Measurements from ENCODE around the gene POLN. TPM values are rescaled to one million over a fixed set of nuclear protein-coding genes. Genes with fewer than 3 reads are reported as not detected.

The POLN gene
- polyA plus RNA-seq, 2 of the 4 experiments (the other 2 are of a cell fraction), result 2.4 to 2.9 TPM

DNA sequence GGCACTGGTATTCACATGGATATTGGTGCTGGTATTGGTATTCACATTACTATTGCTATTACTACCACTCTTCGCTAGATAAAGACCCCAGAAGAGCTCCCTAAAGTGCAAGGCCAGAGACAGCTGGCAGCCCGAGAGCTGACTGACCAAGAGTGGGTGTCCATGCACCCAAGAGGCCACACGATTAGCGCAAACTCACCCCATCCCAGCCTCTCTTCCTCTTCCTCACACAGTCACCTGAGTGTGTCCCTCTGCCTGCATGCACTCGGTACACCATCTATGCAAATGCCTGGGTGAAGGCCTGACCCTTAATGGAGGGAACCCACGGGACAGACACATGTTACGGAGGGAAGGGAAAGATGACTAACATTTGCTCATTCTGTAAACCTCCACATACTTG lies 86.7 kb downstream of the POLN start:
- Histone ChIP-seq H3K4me2 (no peak overlapping the region), H3K4me1 (no peaks in the 10 kb centered on the region), H3K4me3 (no peak overlapping the region), H3K27ac (no peak overlapping the region), H3K9me3 (no peaks in the 10 kb centered on the region)
- TF ChIP-seq EHMT2 (IDR thresholded peaks at IDR 0.05; ENCODE audit: low read depth) (no peak), JUNB (IDR thresholded peaks at IDR 0.05) (no peak), HMGXB4 (CRISPR knock-in tag; IDR thresholded peaks at IDR 0.05; ENCODE audit: borderline replicate concordance) (no peak), EHF (CRISPR knock-in tag; IDR thresholded peaks at IDR 0.05) (no peak), HOXA7 (CRISPR knock-in tag; IDR thresholded peaks at IDR 0.05) (no peak)
- DNase-seq (ENCODE audit: low read depth in 1 of 2, low spot score in 1 of 2), result no peak
- CTCF ChIA-PET, result no interaction called here
- POLR2A ChIA-PET, result no interaction called here
- no peak for ATAC-seq
- FAIRE-seq, result no peak
- 88% methylated on average over 7 of the region's 7 CpGs for WGBS (ENCODE audit: missing lambda C conversion rate)

DNA sequence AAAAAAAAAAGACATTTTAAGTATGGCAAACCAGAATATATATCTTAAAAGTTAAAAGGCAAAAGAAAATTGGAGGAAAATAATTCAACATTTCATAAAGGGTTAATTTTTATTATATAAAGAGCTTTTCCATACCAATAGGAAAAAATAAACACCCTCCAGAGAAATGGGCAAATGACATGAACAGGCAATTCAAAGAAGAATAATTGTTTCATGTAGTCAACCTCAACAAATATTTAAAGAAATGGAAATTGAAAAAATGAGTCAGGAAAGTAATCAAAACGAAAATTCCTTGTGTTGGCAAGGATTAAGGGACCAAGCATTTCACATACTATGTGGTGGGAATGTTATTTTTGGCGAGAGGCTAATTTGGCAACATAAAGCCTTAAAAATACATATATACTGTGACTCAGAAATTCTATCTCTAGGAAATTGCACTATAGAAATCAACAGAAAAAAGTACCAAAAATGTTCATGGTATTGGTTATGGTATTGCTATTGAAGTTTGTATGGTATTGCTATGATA lies 87.6 kb downstream of the POLN start:
- no peak for FAIRE-seq
- H3K9me3 ChIP-seq, result no peaks in the 10 kb centered on the region
- no peak for ATAC-seq
- ChIA-PET CTCF (no interaction called here), POLR2A (no interaction called here)
- no peak overlapping the region for H3K4me3 ChIP-seq
- no peaks in the 10 kb centered on the region for H3K4me1 ChIP-seq
- H3K27ac ChIP-seq, result no peak overlapping the region
- WGBS (ENCODE audit: missing lambda C conversion rate), result 49% methylated on average over 2 of the region's 2 CpGs
- no peak overlapping the region for H3K4me2 ChIP-seq
- no peak for DNase-seq (ENCODE audit: low read depth in 1 of 2, low spot score in 1 of 2)
- TF ChIP-seq, protein P1, sequence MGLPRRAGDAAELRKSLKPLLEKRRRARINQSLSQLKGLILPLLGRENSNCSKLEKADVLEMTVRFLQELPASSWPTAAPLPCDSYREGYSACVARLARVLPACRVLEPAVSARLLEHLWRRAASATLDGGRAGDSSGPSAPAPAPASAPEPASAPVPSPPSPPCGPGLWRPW (IDR thresholded peaks at IDR 0.05), result no peak
- TF ChIP-seq, protein P2, sequence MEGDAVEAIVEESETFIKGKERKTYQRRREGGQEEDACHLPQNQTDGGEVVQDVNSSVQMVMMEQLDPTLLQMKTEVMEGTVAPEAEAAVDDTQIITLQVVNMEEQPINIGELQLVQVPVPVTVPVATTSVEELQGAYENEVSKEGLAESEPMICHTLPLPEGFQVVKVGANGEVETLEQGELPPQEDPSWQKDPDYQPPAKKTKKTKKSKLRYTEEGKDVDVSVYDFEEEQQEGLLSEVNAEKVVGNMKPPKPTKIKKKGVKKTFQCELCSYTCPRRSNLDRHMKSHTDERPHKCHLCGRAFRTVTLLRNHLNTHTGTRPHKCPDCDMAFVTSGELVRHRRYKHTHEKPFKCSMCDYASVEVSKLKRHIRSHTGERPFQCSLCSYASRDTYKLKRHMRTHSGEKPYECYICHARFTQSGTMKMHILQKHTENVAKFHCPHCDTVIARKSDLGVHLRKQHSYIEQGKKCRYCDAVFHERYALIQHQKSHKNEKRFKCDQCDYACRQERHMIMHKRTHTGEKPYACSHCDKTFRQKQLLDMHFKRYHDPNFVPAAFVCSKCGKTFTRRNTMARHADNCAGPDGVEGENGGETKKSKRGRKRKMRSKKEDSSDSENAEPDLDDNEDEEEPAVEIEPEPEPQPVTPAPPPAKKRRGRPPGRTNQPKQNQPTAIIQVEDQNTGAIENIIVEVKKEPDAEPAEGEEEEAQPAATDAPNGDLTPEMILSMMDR (IDR thresholded peaks at IDR 0.05), result no peak
- TF ChIP-seq EP300 (IDR thresholded peaks at IDR 0.05) (no peak), CBX8 (IDR thresholded peaks at IDR 0.05) (no peak), RCOR1 (IDR thresholded peaks at IDR 0.05; ENCODE audit: low read depth, low read length) (no peak), JUN (IDR thresholded peaks at IDR 0.05) (no peak), RNF2 (IDR thresholded peaks at IDR 0.05; ENCODE audit: borderline replicate concordance, low read depth) (no peak), PHF8 (IDR thresholded peaks at IDR 0.05; ENCODE audit: borderline replicate concordance, low read depth) (no peak), FOXS1 (CRISPR knock-in tag; IDR thresholded peaks at IDR 0.05) (no peak), TP53 (CRISPR knock-in tag; IDR thresholded peaks at IDR 0.05) (no peak)

- ChIA-PET POLR2A (no interaction called here), CTCF (interaction anchor here (1.8 kb wide), 1 partner anchor 95 kb away, joined by 4 read pairs; no protein-coding TSS in a partner anchor)
- H3K9me3 ChIP-seq, result no peaks in the 10 kb centered on the region
- ATAC-seq (no peak), DNase-seq (ENCODE audit: low read depth in 1 of 2, low spot score in 1 of 2) (no peak), FAIRE-seq (no peak)
- no peaks in the 10 kb centered on the region for H3K4me1 ChIP-seq
- no peak overlapping the region for H3K4me2 ChIP-seq
- H3K27ac ChIP-seq, result no peak overlapping the region
- 87% methylated on average over 5 of the region's 5 CpGs for WGBS (ENCODE audit: missing lambda C conversion rate)
- no peak for TF ChIP-seq CHD4 (IDR thresholded peaks at IDR 0.05; ENCODE audit: borderline replicate concordance)
- TF ChIP-seq CBX2 (IDR thresholded peaks at IDR 0.05; ENCODE audit: borderline replicate concordance, low read depth), result no peak
- TF ChIP-seq E2F6 (IDR thresholded peaks at IDR 0.05; ENCODE audit: borderline replicate concordance, low read depth), result no peak
- no peak for TF ChIP-seq TFCP2L1 (CRISPR knock-in tag; IDR thresholded peaks at IDR 0.05)
- TF ChIP-seq FOXS1 (CRISPR knock-in tag; IDR thresholded peaks at IDR 0.05), result no peak
- TF ChIP-seq, protein P3, sequence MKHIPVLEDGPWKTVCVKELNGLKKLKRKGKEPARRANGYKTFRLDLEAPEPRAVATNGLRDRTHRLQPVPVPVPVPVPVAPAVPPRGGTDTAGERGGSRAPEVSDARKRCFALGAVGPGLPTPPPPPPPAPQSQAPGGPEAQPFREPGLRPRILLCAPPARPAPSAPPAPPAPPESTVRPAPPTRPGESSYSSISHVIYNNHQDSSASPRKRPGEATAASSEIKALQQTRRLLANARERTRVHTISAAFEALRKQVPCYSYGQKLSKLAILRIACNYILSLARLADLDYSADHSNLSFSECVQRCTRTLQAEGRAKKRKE (CRISPR knock-in tag; IDR thresholded peaks at IDR 0.05; ENCODE audit: low read depth), result no peak
- TF ChIP-seq RAD21 (conservative IDR thresholded peaks at IDR 0.05 in 1 of 2, IDR thresholded peaks at IDR 0.05 in 1 of 2), result no peak
- TF ChIP-seq, protein P4, sequence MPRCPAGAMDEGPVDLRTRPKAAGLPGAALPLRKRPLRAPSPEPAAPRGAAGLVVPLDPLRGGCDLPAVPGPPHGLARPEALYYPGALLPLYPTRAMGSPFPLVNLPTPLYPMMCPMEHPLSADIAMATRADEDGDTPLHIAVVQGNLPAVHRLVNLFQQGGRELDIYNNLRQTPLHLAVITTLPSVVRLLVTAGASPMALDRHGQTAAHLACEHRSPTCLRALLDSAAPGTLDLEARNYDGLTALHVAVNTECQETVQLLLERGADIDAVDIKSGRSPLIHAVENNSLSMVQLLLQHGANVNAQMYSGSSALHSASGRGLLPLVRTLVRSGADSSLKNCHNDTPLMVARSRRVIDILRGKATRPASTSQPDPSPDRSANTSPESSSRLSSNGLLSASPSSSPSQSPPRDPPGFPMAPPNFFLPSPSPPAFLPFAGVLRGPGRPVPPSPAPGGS (IDR thresholded peaks at IDR 0.05), result no peak
- no peak for TF ChIP-seq USF2 (IDR thresholded peaks at IDR 0.05)
- TF ChIP-seq FOSB (CRISPR knock-in tag; IDR thresholded peaks at IDR 0.05), result no peak
- no peak for TF ChIP-seq EHMT2 (IDR thresholded peaks at IDR 0.05; ENCODE audit: low read depth)
- H3K4me3 ChIP-seq, result no peak overlapping the region
Measured at GRCh38 chr4:2151544-2151943, 90.4 kb downstream of the POLN start.
